ENCODE data around the gene ARHGEF37. TPM values are rescaled to one million over a fixed set of nuclear protein-coding genes. Genes with fewer than 3 reads are reported as not detected.
"Not testable (repeated sequence)": the region's sequence is repeated elsewhere in the genome, so short reads cannot be mapped to it uniquely, and the experiment has no call there.

Gene ARHGEF37
- total RNA-seq = 4.1 and 5.5 TPM in 2 replicates

GRCh38 chr5:149581192-149581861, at the start of gene ARHGEF37:
Gene ARHGEF37 (plus strand): TSS chr5:149581498. CDS start chr5:149597770, 16,272 bp downstream.
- TF ChIP-seq CTCF (IDR thresholded peaks at IDR 0.05; ENCODE audit: insufficient read depth, low read length, poor library complexity, severe bottlenecking) = no peak
- no peaks in the 10 kb centered on the region for H3K27me3 ChIP-seq (ENCODE audit: control insufficient read depth, insufficient read depth, low read length)
- peak within 1 kb of the TSS; percentile 41 for H3K4me3 ChIP-seq (ENCODE audit: low read depth, low read length)
- H3K36me3 ChIP-seq (ENCODE audit: control insufficient read depth, insufficient read depth, low read length) = no peaks in the 10 kb centered on the region
- DNase-seq (ENCODE audit: low read depth) = no peak

GRCh38 chr5:149532413-149532812, 48.9 kb upstream of the ARHGEF37 start:
- no peaks in the 10 kb centered on the region for H3K27me3 ChIP-seq (ENCODE audit: control insufficient read depth, insufficient read depth, low read length)
- no peak for DNase-seq (ENCODE audit: low read depth)
- no peak for TF ChIP-seq CTCF (IDR thresholded peaks at IDR 0.05; ENCODE audit: insufficient read depth, low read length, poor library complexity, severe bottlenecking)
- H3K4me3 ChIP-seq (ENCODE audit: low read depth, low read length) = no peak overlapping the region
- no peaks in the 10 kb centered on the region for H3K36me3 ChIP-seq (ENCODE audit: control insufficient read depth, insufficient read depth, low read length)

- H3K27me3 ChIP-seq (ENCODE audit: control insufficient read depth, insufficient read depth, low read length); H3K4me3 ChIP-seq (ENCODE audit: low read depth, low read length); H3K36me3 ChIP-seq (ENCODE audit: control insufficient read depth, insufficient read depth, low read length); DNase-seq (ENCODE audit: low read depth): not testable (repeated sequence)
Observed at GRCh38 chr5:149535787-149536186, 45.5 kb upstream of the ARHGEF37 start.

- no peak for TF ChIP-seq CTCF (IDR thresholded peaks at IDR 0.05; ENCODE audit: insufficient read depth, low read length, poor library complexity, severe bottlenecking)
- Histone ChIP-seq H3K27me3 (ENCODE audit: control insufficient read depth, insufficient read depth, low read length) (no peaks in the 10 kb centered on the region), H3K4me3 (ENCODE audit: low read depth, low read length) (no peak overlapping the region), H3K36me3 (ENCODE audit: control insufficient read depth, insufficient read depth, low read length) (no peaks in the 10 kb centered on the region)
- no peak for DNase-seq (ENCODE audit: low read depth)
Observed at GRCh38 chr5:149537374-149537975, 43.8 kb upstream of the ARHGEF37 start.

GRCh38 chr5:149540089-149540488, 41.2 kb upstream of the ARHGEF37 start:
- no peaks in the 10 kb centered on the region for H3K27me3 ChIP-seq (ENCODE audit: control insufficient read depth, insufficient read depth, low read length)
- H3K36me3 ChIP-seq (ENCODE audit: control insufficient read depth, insufficient read depth, low read length) = no peaks in the 10 kb centered on the region
- no peak for TF ChIP-seq CTCF (IDR thresholded peaks at IDR 0.05; ENCODE audit: insufficient read depth, low read length, poor library complexity, severe bottlenecking)
- H3K4me3 ChIP-seq (ENCODE audit: low read depth, low read length) = no peak overlapping the region
- DNase-seq (ENCODE audit: low read depth) = no peak

GRCh38 chr5:149541893-149542292, 39.4 kb upstream of the ARHGEF37 start:
- TF ChIP-seq CTCF (IDR thresholded peaks at IDR 0.05; ENCODE audit: insufficient read depth, low read length, poor library complexity, severe bottlenecking) = no peak
- peaks cover 3% of the 10 kb centered on the region for H3K36me3 ChIP-seq (ENCODE audit: control insufficient read depth, insufficient read depth, low read length)
- no peaks in the 10 kb centered on the region for H3K27me3 ChIP-seq (ENCODE audit: control insufficient read depth, insufficient read depth, low read length)
- no peak overlapping the region for H3K4me3 ChIP-seq (ENCODE audit: low read depth, low read length)
- no peak for DNase-seq (ENCODE audit: low read depth)

All from kidney epithelial cell (primary cell).